Measurements from ENCODE around the gene FBRSL1.

DNA sequence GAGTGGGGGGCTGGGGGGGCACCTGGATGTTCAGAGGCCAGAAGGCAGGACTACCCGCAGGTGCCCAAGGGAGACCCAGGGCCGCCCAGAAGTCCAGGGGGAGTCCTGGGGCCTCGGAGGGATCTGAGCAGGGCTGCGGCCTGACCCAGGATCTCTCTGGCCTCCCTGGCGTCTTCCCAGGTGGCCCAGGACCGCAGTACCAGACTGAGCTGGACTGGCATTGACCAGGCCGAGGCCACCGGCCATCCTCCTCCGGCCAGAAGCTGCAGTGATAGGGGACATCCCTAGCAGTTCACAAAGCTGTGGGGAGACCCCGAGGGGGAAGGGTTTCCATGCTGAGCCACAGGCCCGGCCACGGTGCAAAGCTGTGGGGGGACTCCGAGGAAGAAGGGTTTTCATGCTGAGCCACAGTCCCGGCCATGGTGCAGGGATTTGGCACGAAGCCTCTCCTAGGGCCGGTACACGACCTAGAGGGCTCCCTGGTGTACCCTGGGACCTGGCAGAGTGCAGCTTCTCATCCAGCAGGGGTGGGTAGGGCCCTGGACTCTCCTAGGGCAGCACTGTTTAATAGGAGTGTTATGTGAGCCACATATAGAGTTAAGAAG lies 24.4 kb downstream of the FBRSL1 start:
- TF ChIP-seq, protein P1, sequence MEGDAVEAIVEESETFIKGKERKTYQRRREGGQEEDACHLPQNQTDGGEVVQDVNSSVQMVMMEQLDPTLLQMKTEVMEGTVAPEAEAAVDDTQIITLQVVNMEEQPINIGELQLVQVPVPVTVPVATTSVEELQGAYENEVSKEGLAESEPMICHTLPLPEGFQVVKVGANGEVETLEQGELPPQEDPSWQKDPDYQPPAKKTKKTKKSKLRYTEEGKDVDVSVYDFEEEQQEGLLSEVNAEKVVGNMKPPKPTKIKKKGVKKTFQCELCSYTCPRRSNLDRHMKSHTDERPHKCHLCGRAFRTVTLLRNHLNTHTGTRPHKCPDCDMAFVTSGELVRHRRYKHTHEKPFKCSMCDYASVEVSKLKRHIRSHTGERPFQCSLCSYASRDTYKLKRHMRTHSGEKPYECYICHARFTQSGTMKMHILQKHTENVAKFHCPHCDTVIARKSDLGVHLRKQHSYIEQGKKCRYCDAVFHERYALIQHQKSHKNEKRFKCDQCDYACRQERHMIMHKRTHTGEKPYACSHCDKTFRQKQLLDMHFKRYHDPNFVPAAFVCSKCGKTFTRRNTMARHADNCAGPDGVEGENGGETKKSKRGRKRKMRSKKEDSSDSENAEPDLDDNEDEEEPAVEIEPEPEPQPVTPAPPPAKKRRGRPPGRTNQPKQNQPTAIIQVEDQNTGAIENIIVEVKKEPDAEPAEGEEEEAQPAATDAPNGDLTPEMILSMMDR (IDR thresholded peaks at IDR 0.05; ENCODE audit: insufficient read depth, low read length): no peak
- TF ChIP-seq POLR2AphosphoS5 (IDR thresholded peaks at IDR 0.05; ENCODE audit: low read depth) (no peak), SPI1 (IDR thresholded peaks at IDR 0.05; ENCODE audit: borderline replicate concordance, low read depth) (no peak), GABPA (IDR thresholded peaks at IDR 0.05; ENCODE audit: low read depth) (no peak)
- TF ChIP-seq, protein P2, sequence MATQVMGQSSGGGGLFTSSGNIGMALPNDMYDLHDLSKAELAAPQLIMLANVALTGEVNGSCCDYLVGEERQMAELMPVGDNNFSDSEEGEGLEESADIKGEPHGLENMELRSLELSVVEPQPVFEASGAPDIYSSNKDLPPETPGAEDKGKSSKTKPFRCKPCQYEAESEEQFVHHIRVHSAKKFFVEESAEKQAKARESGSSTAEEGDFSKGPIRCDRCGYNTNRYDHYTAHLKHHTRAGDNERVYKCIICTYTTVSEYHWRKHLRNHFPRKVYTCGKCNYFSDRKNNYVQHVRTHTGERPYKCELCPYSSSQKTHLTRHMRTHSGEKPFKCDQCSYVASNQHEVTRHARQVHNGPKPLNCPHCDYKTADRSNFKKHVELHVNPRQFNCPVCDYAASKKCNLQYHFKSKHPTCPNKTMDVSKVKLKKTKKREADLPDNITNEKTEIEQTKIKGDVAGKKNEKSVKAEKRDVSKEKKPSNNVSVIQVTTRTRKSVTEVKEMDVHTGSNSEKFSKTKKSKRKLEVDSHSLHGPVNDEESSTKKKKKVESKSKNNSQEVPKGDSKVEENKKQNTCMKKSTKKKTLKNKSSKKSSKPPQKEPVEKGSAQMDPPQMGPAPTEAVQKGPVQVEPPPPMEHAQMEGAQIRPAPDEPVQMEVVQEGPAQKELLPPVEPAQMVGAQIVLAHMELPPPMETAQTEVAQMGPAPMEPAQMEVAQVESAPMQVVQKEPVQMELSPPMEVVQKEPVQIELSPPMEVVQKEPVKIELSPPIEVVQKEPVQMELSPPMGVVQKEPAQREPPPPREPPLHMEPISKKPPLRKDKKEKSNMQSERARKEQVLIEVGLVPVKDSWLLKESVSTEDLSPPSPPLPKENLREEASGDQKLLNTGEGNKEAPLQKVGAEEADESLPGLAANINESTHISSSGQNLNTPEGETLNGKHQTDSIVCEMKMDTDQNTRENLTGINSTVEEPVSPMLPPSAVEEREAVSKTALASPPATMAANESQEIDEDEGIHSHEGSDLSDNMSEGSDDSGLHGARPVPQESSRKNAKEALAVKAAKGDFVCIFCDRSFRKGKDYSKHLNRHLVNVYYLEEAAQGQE (IDR thresholded peaks at IDR 0.05; ENCODE audit: insufficient replicate concordance, low read depth): no peak

Data from HL-60 (cell line).